ENCODE results near the gene SOX8. TPM values are rescaled to one million over a fixed set of nuclear protein-coding genes. Genes with fewer than 3 reads are reported as not detected.

The SOX8 gene
- total and polyA plus RNA-seq, 2 donors (not counting 1 experiment from before 2014, with no cell fraction given) = 0.03 TPM; not detected in 1

GRCh38 chr16:959232-960040 lies 22.1 kb upstream of the SOX8 start:
- H3K4me3 ChIP-seq (replicated peaks in 1 of 4; ENCODE audit: control extremely low read depth in 1 of 4, insufficient read depth in 1 of 4, low read depth in 3 of 4, low read length in 4 of 4) = no peak overlapping the region
- no peak overlapping the region for H3K4me2 ChIP-seq (ENCODE audit: extremely low read depth, insufficient read depth, low read length)
- no peak for DNase-seq (ENCODE audit: low read depth in 2 of 2)
- H3K9ac ChIP-seq (ENCODE audit: insufficient read depth, low read length) = no peak overlapping the region
- TF ChIP-seq CTCF (conservative IDR thresholded peaks at IDR 0.05 in 1 of 2, IDR thresholded peaks at IDR 0.05 in 1 of 2; ENCODE audit: low read depth in 1 of 2, low read length in 2 of 2) = no peak
- TF ChIP-seq EZH2 (IDR thresholded peaks at IDR 0.05; ENCODE audit: low read length, missing control alignments) = no peak
- H3K79me2 ChIP-seq (ENCODE audit: control insufficient read depth, insufficient read depth, low read length) = no peaks in the 10 kb centered on the region
- no peaks in the 10 kb centered on the region for H4K20me1 ChIP-seq (ENCODE audit: control insufficient read depth, extremely low read depth, insufficient read depth, low read length)
- H3K4me1 ChIP-seq (ENCODE audit: control insufficient read depth, extremely low read depth, insufficient read depth, low read length) = no peaks in the 10 kb centered on the region
- H3K36me3 ChIP-seq (ENCODE audit: control insufficient read depth, insufficient read depth, low read length) = no peaks in the 10 kb centered on the region
- H3K27ac ChIP-seq (ENCODE audit: insufficient read depth, low read length) = no peak overlapping the region
- H2AFZ ChIP-seq (ENCODE audit: low read length) = no peak overlapping the region
- no peaks in the 10 kb centered on the region for H3K27me3 ChIP-seq (ENCODE audit: control insufficient read depth, insufficient read depth, low read length)
- no peaks in the 10 kb centered on the region for H3K9me3 ChIP-seq (ENCODE audit: control insufficient read depth, insufficient read depth, low read depth, low read length)

GRCh38 chr16:962366-962765 lies 19.2 kb upstream of the SOX8 start:
- Histone ChIP-seq H3K4me3 (replicated peaks in 1 of 4; ENCODE audit: control extremely low read depth in 1 of 4, insufficient read depth in 1 of 4, low read depth in 3 of 4, low read length in 4 of 4) (no peak overlapping the region), H3K9ac (ENCODE audit: insufficient read depth, low read length) (no peak overlapping the region), H3K9me3 (ENCODE audit: control insufficient read depth, insufficient read depth, low read depth, low read length) (peaks cover 1% of the 10 kb centered on the region), H2AFZ (ENCODE audit: low read length) (no peak overlapping the region), H3K27me3 (ENCODE audit: control insufficient read depth, insufficient read depth, low read length) (no peaks in the 10 kb centered on the region), H3K79me2 (ENCODE audit: control insufficient read depth, insufficient read depth, low read length) (no peaks in the 10 kb centered on the region), H3K4me1 (ENCODE audit: control insufficient read depth, extremely low read depth, insufficient read depth, low read length) (no peaks in the 10 kb centered on the region), H3K27ac (ENCODE audit: insufficient read depth, low read length) (no peak overlapping the region), H4K20me1 (ENCODE audit: control insufficient read depth, extremely low read depth, insufficient read depth, low read length) (no peaks in the 10 kb centered on the region), H3K4me2 (ENCODE audit: extremely low read depth, insufficient read depth, low read length) (no peak overlapping the region), H3K36me3 (ENCODE audit: control insufficient read depth, insufficient read depth, low read length) (no peaks in the 10 kb centered on the region)
- TF ChIP-seq EZH2 (IDR thresholded peaks at IDR 0.05; ENCODE audit: low read length, missing control alignments) (no peak), CTCF (conservative IDR thresholded peaks at IDR 0.05 in 1 of 2, IDR thresholded peaks at IDR 0.05 in 1 of 2; ENCODE audit: low read depth in 1 of 2, low read length in 2 of 2) (no peak)
- no peak for DNase-seq (ENCODE audit: low read depth in 2 of 2)

- Histone ChIP-seq H2AFZ (ENCODE audit: low read length) (no peak overlapping the region), H3K4me2 (ENCODE audit: extremely low read depth, insufficient read depth, low read length) (no peak overlapping the region), H3K4me3 (replicated peaks in 1 of 4; ENCODE audit: control extremely low read depth in 1 of 4, insufficient read depth in 1 of 4, low read depth in 3 of 4, low read length in 4 of 4) (no peak overlapping the region), H3K36me3 (ENCODE audit: control insufficient read depth, insufficient read depth, low read length) (no peaks in the 10 kb centered on the region), H3K27ac (ENCODE audit: insufficient read depth, low read length) (no peak overlapping the region), H4K20me1 (ENCODE audit: control insufficient read depth, extremely low read depth, insufficient read depth, low read length) (no peaks in the 10 kb centered on the region), H3K27me3 (ENCODE audit: control insufficient read depth, insufficient read depth, low read length) (no peaks in the 10 kb centered on the region), H3K9me3 (ENCODE audit: control insufficient read depth, insufficient read depth, low read depth, low read length) (peaks cover 1% of the 10 kb centered on the region), H3K9ac (ENCODE audit: insufficient read depth, low read length) (no peak overlapping the region), H3K79me2 (ENCODE audit: control insufficient read depth, insufficient read depth, low read length) (no peaks in the 10 kb centered on the region), H3K4me1 (ENCODE audit: control insufficient read depth, extremely low read depth, insufficient read depth, low read length) (no peaks in the 10 kb centered on the region)
- TF ChIP-seq CTCF (conservative IDR thresholded peaks at IDR 0.05 in 1 of 2, IDR thresholded peaks at IDR 0.05 in 1 of 2; ENCODE audit: low read depth in 1 of 2, low read length in 2 of 2) = no peak
- no peak for TF ChIP-seq EZH2 (IDR thresholded peaks at IDR 0.05; ENCODE audit: low read length, missing control alignments)
- no peak for DNase-seq (ENCODE audit: low read depth in 2 of 2)
These were observed 18.4 kb upstream of the SOX8 start for GRCh38 chr16:962901-963814.

All from fibroblast of lung (primary cell).